HG03045 (cell line): ENCODE data around the gene BHLHA9.

Experiments used
- ATAC-seq: cut with Tn5 transposase; IDR thresholded peaks from one replicate; pipeline ENCODE4 v1.9.1; 2021; ENCODE audit warnings: mild to moderate bottlenecking, moderate library complexity; ENCODE audit not compliant: unreplicated experiment

BHLHA9 gene

GRCh38 chr17:1251866-1252608, 18.2 kb upstream of the BHLHA9 start:
- ATAC-seq = no peak

- no peak for ATAC-seq
These were observed 15.2 kb upstream of the BHLHA9 start for GRCh38 chr17:1255041-1255440.

- no peak for ATAC-seq
These were observed 13.5 kb upstream of the BHLHA9 start for GRCh38 chr17:1256699-1257098.

GRCh38 chr17:1260086-1260769, 10.0 kb upstream of the BHLHA9 start:
- no peak for ATAC-seq

GRCh38 chr17:1260770-1261161, 9.5 kb upstream of the BHLHA9 start:
- no peak for ATAC-seq

- no peak for ATAC-seq
These were observed 6.0 kb upstream of the BHLHA9 start for GRCh38 chr17:1264196-1264595.

- ATAC-seq = no peak
These were observed 2.7 kb upstream of the BHLHA9 start for GRCh38 chr17:1267471-1267943.

GRCh38 chr17:1271030-1271423, 783 bp downstream of the BHLHA9 start:
- ATAC-seq = no peak

GRCh38 chr17:1271441-1271840, 1.2 kb downstream of the BHLHA9 start:
- no peak for ATAC-seq

GRCh38 chr17:1272701-1273100, 2.5 kb downstream of the BHLHA9 start:
- no peak for ATAC-seq

- no peak for ATAC-seq
These were observed 3.4 kb downstream of the BHLHA9 start for GRCh38 chr17:1273492-1274244.

GRCh38 chr17:1274245-1274608, 4.0 kb downstream of the BHLHA9 start:
- no peak for ATAC-seq

- no peak for ATAC-seq
These were observed 5.1 kb downstream of the BHLHA9 start for GRCh38 chr17:1275205-1275961.

- ATAC-seq = no peak
These were observed 5.9 kb downstream of the BHLHA9 start for GRCh38 chr17:1275962-1276736.

- ATAC-seq = no peak
These were observed 10.4 kb downstream of the BHLHA9 start for GRCh38 chr17:1280652-1281051.

GRCh38 chr17:1286379-1287106, 16.3 kb downstream of the BHLHA9 start:
- ATAC-seq = no peak

- ATAC-seq = no peak
These were observed 19.5 kb downstream of the BHLHA9 start for GRCh38 chr17:1289695-1290094.

- no peak for ATAC-seq
These were observed 20.4 kb downstream of the BHLHA9 start for GRCh38 chr17:1290676-1291075.

GRCh38 chr17:1294157-1294717, 24.0 kb downstream of the BHLHA9 start:
- no peak for ATAC-seq
